ENCODE data around the gene SPATA46. TPM values are rescaled to one million over a fixed set of nuclear protein-coding genes. Genes with fewer than 3 reads are reported as not detected.

SPATA46 gene
- total and polyA plus RNA-seq, 9 of the 15 experiments (the other 6 are each of a cell fraction or from before 2014, with no cell fraction given): 0.04 to 0.11 TPM; not detected in 7

- no peaks in the 10 kb centered on the region for H4K20me1 ChIP-seq (replicated peaks; ENCODE audit: control insufficient read depth, insufficient read depth, low read length)
- TF ChIP-seq MEF2A (IDR thresholded peaks at IDR 0.05; ENCODE audit: control insufficient read depth, low read depth, low read length): no peak
- TF ChIP-seq ZBTB17 (CRISPR knock-in tag; IDR thresholded peaks at IDR 0.05): no peak
- TF ChIP-seq NCOA1 (IDR thresholded peaks at IDR 0.05; ENCODE audit: low read depth): no peak
- peak; percentile 36; the same call in 1 of the 2 replicates for TF ChIP-seq RBFOX2 (IDR thresholded peaks at IDR 0.05; ENCODE audit: low read depth, low read length)
- TF ChIP-seq NR4A1 (CRISPR knock-in tag; IDR thresholded peaks at IDR 0.05): no peak
- TF ChIP-seq NR4A1 (tag; IDR thresholded peaks at IDR 0.05): no peak
- peak; percentile 70 for TF ChIP-seq ZBTB33 (CRISPR knock-in tag; IDR thresholded peaks at IDR 0.05)
- peak; percentile 22; the same call in 1 of the 2 replicates for TF ChIP-seq STAG1 (CRISPR knock-in tag; IDR thresholded peaks at IDR 0.05; ENCODE audit: borderline replicate concordance)
- FAIRE-seq (no peak), DNase-seq (ENCODE audit: extremely low read depth in 1 of 4, low spot score in 3 of 4) (no peak), ATAC-seq (no peak)
- ChIA-PET CTCF (ENCODE audit: low intra/inter-chr PET ratio) (no interaction called here), POLR2A (interaction anchor here (1.3 to 1.4 kb wide), 2 partner anchors 13 to 194 kb away, joined by 3 read pairs; partner anchors contain the start of gene UAP1)
- no peaks in the 10 kb centered on the region for H3K9me1 ChIP-seq (ENCODE audit: control insufficient read depth, insufficient read depth, low read length)
- 0 out of 2 replicates have a peak overlapping the region, but pooled peaks have one; percentile 34 for H2AFZ ChIP-seq (ENCODE audit: low read depth, low read length)
- no peaks in the 10 kb centered on the region for H3K79me2 ChIP-seq (ENCODE audit: control insufficient read depth, insufficient read depth, low read length)
- H3K9me3 ChIP-seq (replicated peaks; ENCODE audit: control insufficient read depth, insufficient read depth, low read depth, low read length): no peaks in the 10 kb centered on the region
- BruUV-seq (replicated peaks): no TSS peak
- in situ Hi-C loops (cut with MboI) (no loop called here), intact Hi-C loops (cut with micrococcal nuclease) (no loop called here)
- H3K27ac ChIP-seq (ENCODE audit: extremely low read depth, low read depth, low read length): no peak overlapping the region
- no peaks in the 10 kb centered on the region for H3K27me3 ChIP-seq (ENCODE audit: control insufficient read depth in 2 of 2, insufficient read depth in 2 of 2, low read length in 2 of 2)
- H3K36me3 ChIP-seq (ENCODE audit: control insufficient read depth, insufficient read depth, low read length): no peaks in the 10 kb centered on the region
- no peak overlapping the region for H3K4me3 ChIP-seq
- peaks cover 13 to 24% of the 10 kb centered on the region in 2 experiments; a peak in 4 of 5 replicates for H3K4me1 ChIP-seq (replicated peaks in 1 of 2; ENCODE audit: control insufficient read depth in 2 of 2, insufficient read depth in 2 of 2, low read length in 2 of 2)
- WGBS (ENCODE audit: insufficient coverage, low coverage, missing lambda C conversion rate): 89% methylated on average over 33 of the region's 36 CpGs
- peak overlapping the region in 1 of 2 experiments; percentile 54; a peak in 1 of 4 replicates for H3K9ac ChIP-seq (ENCODE audit: insufficient read depth in 1 of 2, low read depth in 2 of 2, low read length in 2 of 2)
- no peak overlapping the region for H3K4me2 ChIP-seq (ENCODE audit: insufficient read depth, low read length)
Measured at GRCh38 chr1:162367073-162367472, 9.6 kb downstream of the SPATA46 start.
